B cell (primary cell): ENCODE results near the gene ZNF483.

ENCODE experiments used
- EZH2 ChIP-seq: IDR thresholded peaks from 2 replicates; pipeline ENCODE4 v1.6.1; 2012; ENCODE audit warnings: borderline replicate concordance, low read depth, mild to moderate bottlenecking, moderate library complexity, low read length; ENCODE audit not compliant: insufficient read depth, poor library complexity, severe bottlenecking
- TF ChIP-seq, protein P1 (sequence below): fragments of 200-600 bp; IDR thresholded peaks from one replicate; pipeline ENCODE4 v1.8.0; 2022; ENCODE audit warnings: antibody characterized with exemption, mild to moderate bottlenecking

DNA sequence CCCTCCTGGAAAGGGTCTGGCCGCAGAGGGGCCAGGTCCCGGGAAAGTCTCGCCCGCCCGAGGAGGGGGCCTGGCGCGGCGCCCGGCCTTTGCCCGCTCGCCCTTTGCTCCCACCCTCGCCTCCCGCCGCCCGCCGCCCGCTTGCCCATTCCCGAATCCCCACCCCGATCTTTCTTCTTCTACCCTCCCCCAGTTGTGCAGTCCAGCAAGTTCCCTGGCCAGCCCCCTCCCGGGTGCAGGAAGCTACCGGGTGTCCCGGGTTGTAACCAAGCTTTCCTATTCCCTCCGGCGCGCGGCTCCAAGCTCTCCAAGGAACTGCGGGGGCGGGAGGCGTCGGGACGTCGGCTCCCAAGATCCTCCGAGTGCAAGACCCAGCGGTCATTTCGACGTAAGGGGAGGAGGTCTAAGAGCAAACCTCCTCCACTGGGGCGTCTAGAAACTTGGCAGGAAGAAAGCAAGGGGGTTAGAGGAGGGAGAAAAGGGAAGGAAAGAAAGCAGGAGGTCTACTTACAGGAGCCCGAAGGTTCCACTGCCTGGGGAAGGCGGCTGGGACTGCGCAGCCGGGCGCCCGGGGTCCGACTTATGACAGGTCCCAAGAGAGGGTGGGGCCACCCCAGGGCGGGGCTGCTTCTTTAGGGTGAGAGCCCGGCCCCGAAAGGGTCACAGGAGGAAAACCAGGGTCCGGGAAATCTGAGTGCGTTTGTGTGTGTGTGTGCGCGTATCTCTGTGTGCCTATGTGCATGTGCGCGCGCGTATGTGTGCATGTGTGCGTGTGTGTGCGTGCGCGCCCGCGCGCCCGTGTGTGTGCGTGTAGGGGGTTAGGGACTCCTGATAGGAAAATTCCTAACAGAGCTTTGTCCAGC, 74.3 kb downstream of the ZNF483 start, which contains the start of gene PTGR1:
- TF ChIP-seq, protein P1, sequence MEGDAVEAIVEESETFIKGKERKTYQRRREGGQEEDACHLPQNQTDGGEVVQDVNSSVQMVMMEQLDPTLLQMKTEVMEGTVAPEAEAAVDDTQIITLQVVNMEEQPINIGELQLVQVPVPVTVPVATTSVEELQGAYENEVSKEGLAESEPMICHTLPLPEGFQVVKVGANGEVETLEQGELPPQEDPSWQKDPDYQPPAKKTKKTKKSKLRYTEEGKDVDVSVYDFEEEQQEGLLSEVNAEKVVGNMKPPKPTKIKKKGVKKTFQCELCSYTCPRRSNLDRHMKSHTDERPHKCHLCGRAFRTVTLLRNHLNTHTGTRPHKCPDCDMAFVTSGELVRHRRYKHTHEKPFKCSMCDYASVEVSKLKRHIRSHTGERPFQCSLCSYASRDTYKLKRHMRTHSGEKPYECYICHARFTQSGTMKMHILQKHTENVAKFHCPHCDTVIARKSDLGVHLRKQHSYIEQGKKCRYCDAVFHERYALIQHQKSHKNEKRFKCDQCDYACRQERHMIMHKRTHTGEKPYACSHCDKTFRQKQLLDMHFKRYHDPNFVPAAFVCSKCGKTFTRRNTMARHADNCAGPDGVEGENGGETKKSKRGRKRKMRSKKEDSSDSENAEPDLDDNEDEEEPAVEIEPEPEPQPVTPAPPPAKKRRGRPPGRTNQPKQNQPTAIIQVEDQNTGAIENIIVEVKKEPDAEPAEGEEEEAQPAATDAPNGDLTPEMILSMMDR = no peak
- TF ChIP-seq EZH2 = no peak
